Measurements from ENCODE around the gene GNAT3.

Gene GNAT3

DNA sequence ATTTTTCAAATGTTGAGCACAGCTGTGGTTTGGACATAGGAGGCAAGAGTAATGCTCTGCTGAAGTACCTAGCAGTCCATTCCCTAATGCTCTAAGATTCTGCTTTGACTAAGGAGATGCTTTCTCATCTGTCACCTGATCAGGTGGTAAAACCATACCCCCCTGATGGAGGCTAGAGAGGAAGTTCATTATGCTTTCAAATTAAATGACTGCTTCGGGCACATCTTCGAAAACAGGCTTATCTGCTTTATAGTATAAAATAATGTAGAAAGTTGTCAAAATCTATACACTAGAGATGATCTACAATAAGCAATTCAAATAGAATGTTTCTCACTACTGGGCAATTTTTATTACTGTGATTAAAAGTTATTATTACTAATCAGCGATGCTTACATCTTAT, at the start of gene GNAT3:
Gene GNAT3 (minus strand): TSS at position 101 of the 400 bp plus-strand sequence. CDS start 138 bp downstream, outside the sequence.
- no peak for DNase-seq (ENCODE audit: low read depth in 2 of 2)

DNA sequence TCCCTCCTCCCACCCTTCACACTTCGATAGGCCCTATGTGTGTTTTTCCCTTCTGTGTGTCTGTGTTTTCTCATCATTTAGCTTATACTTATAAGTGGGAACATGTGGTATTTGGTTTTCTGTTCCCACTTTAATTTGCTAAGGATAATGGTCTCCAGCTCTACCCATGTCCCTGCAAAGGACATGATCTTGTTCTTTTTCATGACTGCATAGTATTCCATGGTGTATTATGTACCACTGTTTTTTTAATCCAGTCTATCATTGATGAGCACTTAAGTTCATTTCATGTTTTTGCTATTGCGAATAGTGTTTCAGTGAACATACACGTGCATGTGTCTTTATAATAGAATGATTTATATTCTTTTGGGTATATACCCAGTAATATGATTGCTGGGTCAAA, 46.3 kb upstream of the GNAT3 start:
- no peak for DNase-seq (ENCODE audit: low read depth in 2 of 2)

DNA sequence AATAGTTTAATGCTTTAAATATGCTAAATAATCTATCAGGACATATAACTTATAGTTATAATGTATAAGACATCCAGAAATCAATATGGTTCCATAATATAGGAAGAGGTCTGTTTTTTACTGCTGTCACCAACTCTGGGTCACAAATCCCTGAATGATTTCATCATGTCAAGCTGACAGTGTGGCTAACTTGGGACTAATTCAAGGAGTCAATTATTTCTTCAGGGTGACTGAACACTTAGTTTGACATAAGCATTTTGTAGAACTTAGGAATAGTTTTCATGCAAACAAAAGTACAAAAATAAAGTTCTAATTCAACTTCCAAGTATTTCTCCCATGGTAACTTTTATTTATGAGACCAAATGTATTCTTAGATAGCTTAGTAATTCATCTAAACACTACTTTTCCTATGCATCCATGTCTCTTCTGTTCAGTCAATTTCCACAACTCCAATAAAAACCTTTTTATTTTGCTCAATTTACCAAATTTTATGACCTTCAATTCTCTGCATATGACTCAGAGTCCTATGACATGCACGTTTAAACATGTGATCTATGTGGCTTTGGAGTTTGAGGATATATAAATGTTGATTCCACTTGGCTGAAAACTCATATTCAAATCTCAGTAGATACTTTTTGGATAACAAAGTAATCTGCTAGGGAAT, 40.3 kb upstream of the GNAT3 start:
- DNase-seq (ENCODE audit: low read depth in 2 of 2) = no peak

DNA sequence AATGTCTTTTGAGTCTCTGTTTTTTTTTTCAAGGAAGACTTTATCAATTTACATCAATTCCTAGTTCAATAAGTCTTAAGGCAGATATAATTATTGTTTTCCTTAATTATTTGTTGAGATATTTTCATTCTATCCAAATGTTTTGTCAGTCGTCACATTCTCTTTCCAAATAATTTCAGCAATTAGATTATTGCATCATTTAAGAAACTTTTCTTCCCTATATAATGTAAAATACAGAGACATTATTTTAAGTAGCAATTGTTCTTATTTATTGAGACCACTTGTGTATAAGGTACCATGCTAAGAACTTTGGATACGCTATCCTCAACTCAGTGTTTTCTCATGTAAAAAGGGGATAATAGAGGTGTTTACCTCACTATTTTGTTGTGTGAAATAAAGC, 38.1 kb upstream of the GNAT3 start:
- DNase-seq (ENCODE audit: low read depth in 2 of 2) = no peak

DNA sequence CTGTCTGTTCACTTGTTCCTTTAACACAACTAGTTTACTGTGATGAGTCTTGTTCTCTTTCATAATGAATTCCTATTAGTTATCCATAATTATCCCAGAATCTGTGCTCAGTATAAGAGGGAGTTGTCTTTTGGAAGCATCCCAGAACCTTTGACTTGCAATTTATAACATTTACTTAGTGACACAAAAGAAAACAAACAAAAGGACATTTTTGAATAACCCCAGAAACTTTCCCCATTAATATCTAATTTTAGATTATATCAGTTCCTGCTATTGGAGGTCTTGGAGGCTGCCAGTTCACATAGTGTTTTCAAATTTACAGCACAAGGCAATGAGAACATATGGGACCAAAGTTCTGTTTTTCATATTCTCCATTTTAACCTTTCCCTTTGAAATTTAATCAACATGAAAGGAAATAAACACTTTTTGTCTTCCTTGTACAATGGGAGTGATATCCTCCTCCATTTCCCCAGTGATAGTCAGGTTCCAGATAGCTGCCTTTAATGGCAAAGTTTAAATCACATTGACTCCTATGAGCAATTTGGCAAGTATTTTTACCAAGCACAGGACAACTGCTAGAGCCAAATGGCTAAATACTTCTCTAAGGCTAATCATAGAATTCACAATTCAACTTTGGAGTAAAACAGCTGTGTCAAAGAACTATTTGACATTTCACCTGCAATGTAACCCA, 37.1 kb upstream of the GNAT3 start:
- DNase-seq (ENCODE audit: low read depth in 2 of 2) = no peak

DNA sequence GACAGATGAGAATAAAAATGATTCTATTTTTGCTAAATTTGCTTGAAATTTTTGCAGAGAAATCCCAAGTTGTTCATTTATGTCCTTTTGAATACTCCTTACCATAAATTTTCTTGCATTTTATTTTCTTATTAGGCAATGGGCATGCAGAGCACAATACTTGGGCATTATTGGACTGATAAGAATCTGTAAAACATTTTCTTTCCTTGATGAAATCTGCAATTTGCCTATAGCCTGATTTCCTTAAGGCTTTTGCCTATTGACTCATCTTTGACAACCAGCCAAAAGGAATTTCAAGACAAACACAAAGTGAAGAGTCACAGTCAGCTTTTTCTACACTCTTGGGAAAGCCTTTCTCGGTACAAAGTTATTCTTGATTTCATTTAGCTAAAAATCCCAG, 30.5 kb upstream of the GNAT3 start:
- no peak for DNase-seq (ENCODE audit: low read depth in 2 of 2)

DNA sequence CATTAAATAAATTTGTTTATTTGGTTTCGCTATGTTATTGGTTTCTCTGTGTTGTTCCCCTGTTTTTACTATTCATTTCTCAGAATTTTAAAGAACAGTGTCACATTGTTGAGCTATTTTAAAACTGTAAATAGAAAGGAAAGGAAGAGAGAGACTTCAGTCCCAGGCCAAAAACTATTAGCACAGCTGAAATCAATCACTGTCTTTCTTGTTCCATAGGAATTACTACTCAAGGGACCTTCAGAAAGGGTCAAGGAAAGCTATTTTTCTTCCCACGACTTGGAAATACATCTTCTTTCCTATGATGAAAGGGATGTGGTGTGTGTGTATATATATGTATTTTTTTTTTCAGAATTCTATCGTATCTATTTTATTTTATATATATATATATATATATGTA, 29.0 kb upstream of the GNAT3 start:
- DNase-seq (ENCODE audit: low read depth in 2 of 2) = no peak

DNA sequence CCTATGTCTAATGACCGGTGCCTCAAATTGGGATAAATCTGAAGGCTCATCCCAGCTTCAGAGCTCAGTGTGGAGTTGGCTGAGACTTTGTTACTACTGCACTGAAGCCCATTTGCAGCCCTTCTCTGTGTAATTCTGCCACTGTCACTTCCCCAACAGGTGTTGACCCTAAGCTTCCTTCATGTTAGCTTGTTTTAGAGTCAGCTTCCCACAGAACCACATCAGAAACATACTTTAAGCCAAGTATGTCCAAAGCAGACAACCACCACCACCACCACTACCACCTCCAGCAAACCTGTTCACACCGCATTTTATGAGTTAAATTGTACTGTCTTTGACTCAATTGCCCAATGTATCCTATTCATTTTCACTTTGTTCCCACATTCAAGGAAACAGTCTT, 25.2 kb upstream of the GNAT3 start:
- no peak for DNase-seq (ENCODE audit: low read depth in 2 of 2)

DNA sequence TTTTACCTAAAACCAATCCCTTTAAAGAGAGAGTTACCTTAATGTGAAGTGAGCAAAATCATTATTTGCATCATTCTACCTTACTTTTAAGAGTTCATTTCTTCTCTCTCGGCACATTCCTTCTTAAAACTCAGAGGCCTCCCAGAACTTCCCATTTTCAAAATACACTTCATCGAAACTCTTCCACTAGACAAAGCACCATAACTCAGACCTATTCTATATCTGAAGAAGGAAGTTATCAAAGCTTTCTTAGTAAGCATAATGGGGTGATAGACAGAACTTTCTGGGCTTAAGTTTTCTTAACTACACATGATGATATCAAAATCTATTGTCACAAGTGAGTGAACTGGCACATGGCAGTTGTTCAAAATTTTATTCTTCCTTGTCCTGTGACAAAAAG, 24.6 kb upstream of the GNAT3 start:
- no peak for DNase-seq (ENCODE audit: low read depth in 2 of 2)

DNA sequence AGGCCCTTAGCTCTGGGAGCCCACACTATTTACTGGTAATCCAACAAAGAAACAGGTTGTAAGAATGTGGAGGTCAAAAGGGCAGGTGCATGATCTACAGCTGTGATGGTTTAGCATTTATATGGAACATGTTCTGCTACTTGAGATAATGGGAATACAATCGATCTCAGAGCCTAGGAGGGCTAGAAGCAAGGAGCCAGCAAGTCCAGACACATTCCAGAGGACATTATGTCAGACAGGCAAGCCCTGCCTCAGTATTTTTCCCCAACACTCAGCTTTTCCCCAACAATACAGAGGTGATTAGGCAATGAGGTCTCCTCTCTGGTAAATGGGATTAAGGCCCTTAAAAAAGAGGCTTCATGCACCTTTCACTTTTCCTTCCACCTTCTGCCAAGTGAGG, 21.4 kb upstream of the GNAT3 start:
- DNase-seq (ENCODE audit: low read depth in 2 of 2) = no peak

DNA sequence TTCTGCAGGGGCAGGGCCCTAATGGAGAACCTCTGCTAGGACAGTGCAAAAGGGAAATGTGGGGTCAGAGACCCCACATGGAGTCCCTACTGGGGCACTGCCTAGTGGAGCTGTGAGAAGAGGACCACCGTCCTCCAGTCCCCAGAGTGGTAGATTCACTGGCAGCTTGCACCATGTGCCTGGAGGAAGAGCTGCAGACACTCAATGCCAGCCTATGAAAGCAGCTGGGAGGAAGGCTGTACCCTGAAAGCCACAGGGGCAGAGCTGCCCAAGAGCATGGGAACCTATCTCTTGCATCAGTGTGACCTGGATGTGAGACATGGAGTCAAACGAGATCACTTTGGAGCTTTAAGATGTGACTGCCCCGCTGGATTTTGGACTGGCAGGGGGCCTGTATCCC, 20.3 kb upstream of the GNAT3 start:
- no peak for DNase-seq (ENCODE audit: low read depth in 2 of 2)

DNA sequence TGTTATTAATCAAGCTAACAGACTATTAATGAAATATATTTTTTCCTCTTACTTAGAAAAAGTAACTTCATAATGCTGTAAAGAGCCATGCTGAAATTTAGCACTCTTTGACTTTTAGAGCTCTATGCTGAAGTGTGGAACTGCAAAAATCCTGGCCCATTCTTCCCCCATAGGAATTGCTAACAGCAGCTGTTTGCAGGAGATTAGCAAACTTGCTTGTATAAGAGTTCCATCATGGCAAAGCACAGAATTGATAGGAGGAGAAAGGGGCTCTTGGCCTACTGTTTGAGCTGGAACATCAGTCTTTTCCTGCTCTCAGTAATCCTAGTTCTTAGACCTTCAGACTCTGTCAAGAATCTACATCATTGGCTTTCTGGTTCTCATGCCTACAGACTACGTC, 18.3 kb upstream of the GNAT3 start:
- DNase-seq (ENCODE audit: low read depth in 2 of 2) = no peak

DNA sequence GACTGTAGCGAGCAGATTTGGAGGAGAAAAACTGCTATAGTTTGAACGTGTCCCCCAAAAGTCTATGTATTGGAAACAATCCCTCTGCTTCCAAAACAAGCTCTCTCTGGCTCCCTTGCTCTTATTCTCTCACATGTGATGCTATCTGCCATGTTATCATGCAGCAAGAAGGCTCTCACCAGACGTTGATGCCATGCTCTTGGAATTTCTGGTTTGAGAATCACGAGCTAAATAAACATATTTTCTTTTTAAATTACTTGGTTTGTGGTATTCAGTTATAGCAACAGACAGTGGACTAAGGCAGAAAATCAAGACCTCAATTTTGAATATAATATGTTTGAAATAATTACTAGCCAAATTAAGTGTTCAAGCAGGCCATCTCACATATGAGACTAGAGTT, 17.5 kb upstream of the GNAT3 start:
- DNase-seq (ENCODE audit: low read depth in 2 of 2) = no peak

DNA sequence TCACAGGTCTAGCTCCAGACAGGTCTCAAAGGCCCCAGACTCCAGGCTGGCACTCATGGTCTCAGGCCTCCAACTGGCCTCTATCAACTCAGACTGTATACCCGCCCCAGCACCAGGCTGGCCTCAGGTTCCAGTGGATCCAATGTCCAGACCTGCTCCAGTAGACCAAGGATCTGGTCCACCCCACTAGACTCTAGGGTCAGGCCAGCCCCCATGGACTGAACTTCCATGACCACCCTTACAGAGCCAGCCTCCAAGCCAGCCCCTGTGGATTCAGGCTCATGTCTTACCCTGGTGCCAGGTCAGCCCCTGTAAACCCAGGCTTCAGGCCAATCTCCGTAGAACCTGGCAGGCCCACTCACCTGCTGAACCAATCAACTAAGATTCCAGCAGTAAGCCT, 16.8 kb upstream of the GNAT3 start:
- DNase-seq (ENCODE audit: low read depth in 2 of 2) = no peak

DNA sequence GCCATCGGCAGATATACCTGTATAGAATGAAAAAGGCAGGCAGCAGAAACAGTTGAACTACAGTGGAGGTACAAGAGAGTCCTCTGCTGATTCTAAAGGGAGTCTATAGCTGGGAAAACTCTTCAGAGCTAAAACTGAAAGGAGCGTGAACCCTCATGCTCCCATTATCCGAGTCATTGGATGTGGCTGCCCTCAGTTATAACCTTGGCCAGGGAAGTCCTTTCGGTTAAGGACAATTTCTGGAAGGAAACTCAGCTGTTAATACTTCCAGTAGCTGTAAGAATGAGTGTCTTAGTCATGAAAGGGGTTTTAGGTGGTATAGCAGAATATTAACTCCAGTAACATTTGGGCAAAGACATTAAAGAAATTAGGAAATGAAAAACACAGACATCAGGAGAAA, 14.6 kb upstream of the GNAT3 start:
- DNase-seq (ENCODE audit: low read depth in 2 of 2) = no peak

DNA sequence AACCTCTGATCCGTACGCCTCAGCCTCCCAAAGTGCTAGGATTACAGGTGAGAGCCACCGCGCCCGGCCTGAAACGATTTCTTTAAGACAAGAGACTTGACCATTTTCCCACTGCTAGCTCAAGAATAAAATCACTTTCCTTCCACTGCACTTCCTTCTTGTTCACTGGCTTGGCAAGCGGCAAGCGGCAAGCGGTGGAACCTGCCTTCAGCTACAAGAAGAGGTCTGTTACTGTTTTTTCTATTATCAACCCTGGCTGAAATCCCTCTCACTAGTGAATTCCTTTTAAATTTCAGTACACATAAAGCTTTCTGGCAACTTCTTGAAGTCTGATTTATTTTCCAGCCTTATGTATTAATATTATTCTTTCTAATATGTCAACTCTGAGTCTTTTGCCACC, 12.8 kb upstream of the GNAT3 start:
- no peak for DNase-seq (ENCODE audit: low read depth in 2 of 2)

DNA sequence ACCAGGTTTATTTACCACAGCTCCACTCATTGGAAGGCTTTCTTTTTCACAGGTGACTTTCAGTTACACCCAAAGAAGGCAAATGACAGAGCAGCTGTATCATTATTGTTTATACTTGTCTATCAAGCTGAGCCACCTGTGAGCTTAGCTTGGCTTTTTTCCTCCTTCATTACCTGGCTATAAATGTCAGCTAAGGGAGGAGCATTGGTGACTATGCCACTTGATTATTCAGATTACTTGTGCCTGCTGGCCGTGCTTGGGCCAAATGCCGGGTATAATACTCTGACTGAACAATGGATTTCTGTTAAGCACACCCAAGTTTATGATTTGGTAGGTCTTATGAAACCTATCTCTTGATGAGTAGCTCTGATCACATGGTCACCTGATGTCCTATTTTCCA, 9.9 kb upstream of the GNAT3 start:
- DNase-seq (ENCODE audit: low read depth in 2 of 2) = no peak

DNA sequence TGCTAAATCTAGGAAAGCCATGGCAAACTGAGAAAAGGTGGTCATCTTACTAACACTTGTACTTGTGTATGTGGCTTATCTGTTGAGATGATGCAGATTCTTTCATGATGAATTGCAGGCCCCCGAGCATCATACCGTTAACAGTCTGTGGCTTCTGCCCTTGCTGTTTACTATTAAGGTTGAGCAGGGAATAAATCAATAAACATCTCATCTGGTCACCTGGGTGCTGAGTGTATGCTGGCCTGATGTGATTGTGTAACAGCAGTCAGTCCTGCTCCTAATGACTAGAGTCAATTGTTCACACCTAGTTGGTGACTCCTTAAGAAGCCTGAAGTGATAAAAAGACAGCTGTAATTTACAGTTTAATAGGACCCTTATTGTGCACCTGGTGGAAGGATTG, 8.3 kb upstream of the GNAT3 start:
- DNase-seq (ENCODE audit: low read depth in 2 of 2) = no peak

DNA sequence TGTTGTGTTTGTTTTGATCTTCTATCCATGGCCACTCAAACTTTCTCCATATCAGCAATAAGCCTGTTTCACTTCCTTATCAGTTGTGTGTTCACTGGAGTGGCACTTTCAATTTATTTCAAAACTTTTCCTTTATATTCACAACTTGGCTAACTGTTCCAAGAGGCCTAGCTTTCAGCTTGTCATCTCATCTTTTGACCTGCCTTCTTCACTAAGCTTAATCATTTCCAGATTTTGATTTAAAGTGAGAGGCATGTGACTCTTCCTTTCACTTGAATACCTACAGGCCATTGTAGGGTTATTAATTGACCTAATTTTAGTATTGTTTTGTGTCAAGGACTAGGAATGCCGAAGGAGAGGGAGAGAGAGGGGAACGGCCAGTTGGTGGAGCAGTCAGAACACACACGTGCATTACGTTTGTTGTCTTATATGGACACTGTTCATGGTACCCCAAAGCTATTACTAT, 5.5 kb upstream of the GNAT3 start:
- no peak for DNase-seq (ENCODE audit: low read depth in 2 of 2)

DNA sequence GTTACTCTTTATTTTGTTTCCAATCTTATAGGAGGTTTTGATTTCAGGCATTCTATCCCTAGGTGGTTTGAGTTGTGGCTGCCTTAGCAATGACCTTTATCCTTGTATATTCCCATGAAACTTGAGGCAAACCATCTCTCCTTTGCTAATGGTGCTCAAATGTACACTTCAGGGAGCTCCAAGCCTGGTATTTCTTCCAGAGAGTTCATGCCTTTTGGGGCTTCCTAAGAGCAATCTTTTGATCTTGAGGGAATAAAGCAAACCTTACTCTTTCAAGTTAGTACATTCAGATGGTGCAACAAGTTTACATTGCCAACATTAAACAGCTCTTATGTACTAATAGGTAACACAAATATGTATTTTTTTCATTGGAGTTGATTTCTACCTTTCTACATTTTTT, 3.4 kb upstream of the GNAT3 start:
- DNase-seq (ENCODE audit: low read depth in 2 of 2) = no peak

DNA sequence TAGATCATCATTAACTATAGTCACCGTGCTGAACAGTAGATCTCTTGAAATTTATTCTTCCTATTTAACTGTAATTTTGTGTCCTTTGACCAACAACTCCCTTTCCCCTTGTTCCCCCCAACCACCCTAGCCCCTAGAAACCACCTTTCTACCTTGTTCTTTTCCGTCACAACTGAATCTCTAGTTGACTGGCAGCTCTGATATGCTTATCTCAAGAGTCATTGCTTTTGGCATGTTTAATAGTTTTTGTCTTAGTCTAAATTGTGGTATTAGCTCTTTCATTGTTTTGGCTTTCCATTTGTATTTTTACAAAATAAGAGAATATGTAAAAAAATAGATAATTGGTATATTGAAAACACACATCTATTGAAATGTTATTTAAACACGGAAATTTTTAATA, 1.8 kb downstream of the GNAT3 start:
- DNase-seq (ENCODE audit: low read depth in 2 of 2) = no peak

DNA sequence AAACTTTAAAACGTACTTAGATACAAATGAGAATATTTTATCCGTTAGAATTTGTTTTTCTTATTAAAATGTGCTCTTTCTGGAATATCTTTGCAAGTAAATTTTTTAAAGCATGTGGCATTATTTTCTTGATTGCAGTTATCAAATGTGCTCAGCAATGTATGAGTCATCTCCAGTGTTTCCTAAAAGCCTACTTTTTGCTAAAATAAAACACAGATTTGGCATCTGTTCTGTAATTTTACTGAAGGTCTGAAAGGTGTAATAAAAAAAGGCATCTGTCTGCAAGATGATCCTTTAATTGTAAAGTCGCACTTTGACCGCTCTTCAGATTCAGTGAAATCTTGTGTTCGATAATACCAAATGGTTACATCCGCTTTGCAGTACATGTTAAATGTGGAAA, 3.4 kb downstream of the GNAT3 start:
- DNase-seq (ENCODE audit: low read depth in 2 of 2) = no peak

DNA sequence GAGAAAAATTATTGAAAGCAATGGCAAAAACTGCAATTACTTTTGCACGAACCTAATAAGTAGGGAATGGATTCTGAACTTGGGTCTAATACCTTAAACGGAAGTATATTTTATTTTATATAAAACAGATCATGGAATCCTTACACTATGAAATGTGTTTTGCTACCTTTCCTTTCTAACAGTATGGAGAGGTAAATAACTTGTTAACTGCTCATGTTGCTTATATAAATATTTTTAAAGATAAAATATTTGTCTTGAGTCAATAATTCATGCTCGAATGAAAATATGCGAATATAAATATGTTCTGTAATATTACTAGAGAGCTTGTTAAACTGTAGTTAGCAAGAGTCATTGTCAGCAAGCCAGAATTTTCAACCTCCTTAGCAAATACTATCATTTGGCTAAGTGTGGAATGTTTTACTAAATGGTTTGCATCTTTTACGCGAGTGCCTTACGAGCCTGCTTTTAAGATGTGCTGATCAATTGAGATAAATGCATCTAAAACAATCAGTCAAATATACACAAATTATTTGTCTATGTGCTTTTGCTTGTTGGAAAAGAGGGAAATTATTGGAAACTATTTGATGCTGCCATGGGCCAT, 5.9 kb downstream of the GNAT3 start:
- DNase-seq (ENCODE audit: low read depth in 2 of 2) = no peak

Data from stimulated activated CD4-positive, alpha-beta T cell treated with anti-CD3 and anti-CD28 coated beads, Interleukin-12 subunit alpha, Interleukin-12 subunit beta, amount 100 ng/mL, for 24 hours (primary cell).